ENCODE results near the gene RERG. TPM values are rescaled to one million over a fixed set of nuclear protein-coding genes. Genes with fewer than 3 reads are reported as not detected.

The RERG gene
- total and polyA plus RNA-seq, 7 donors = 1.6 to 3.1 (median 2.3) TPM

GRCh38 chr12:15181017-15181683 is 40.1 kb downstream of the RERG start:
- no peak for DNase-seq

GRCh38 chr12:15180325-15180724 is 40.9 kb downstream of the RERG start:
- intact Hi-C loops (cut with DNase I) = no loop called here
- Histone ChIP-seq H3K27ac (no peak overlapping the region), H3K27me3 (ENCODE audit: insufficient read depth in 3 of 3, low read length in 2 of 3) (no peaks in the 10 kb centered on the region), H3K4me3 (no peak overlapping the region), H3K9me3 (no peaks in the 10 kb centered on the region), H3K4me1 (no peaks in the 10 kb centered on the region), H3K36me3 (ENCODE audit: insufficient read depth in 1 of 2, low read depth in 1 of 2) (no peaks in the 10 kb centered on the region)
- DNase-seq (no peak), ATAC-seq (no peak)
- WGBS, 3 donors = 72 to 92% (median 79%) methylated on average over 2 of the region's 2 CpGs
- TF ChIP-seq CTCF (IDR thresholded peaks at IDR 0.05) = no peak

More at GRCh38 chr12:15181017-15181683, 40.1 kb downstream of the RERG start:
- H3K36me3 ChIP-seq (ENCODE audit: insufficient read depth in 1 of 2, low read depth in 1 of 2) = no peaks in the 10 kb centered on the region
- TF ChIP-seq CTCF (IDR thresholded peaks at IDR 0.05) = no peak
- no peak overlapping the region for H3K4me3 ChIP-seq
- no peaks in the 10 kb centered on the region for H3K4me1 ChIP-seq
- H3K9me3 ChIP-seq = no peaks in the 10 kb centered on the region
- H3K27ac ChIP-seq = no peak overlapping the region
- WGBS, 3 donors = 70 to 79% (median 75%) methylated on average over 3 of the region's 3 CpGs
- intact Hi-C loops (cut with DNase I) = no loop called here
- no peak for ATAC-seq
- no peaks in the 10 kb centered on the region for H3K27me3 ChIP-seq (ENCODE audit: insufficient read depth in 3 of 3, low read length in 2 of 3)

GRCh38 chr12:15179672-15180071 is 41.5 kb downstream of the RERG start:
- TF ChIP-seq CTCF (IDR thresholded peaks at IDR 0.05) = no peak
- 78% methylated on average over 2 of the region's 2 CpGs for WGBS, 3 donors
- Histone ChIP-seq H3K27ac (no peak overlapping the region), H3K4me1 (no peaks in the 10 kb centered on the region), H3K4me3 (no peak overlapping the region), H3K36me3 (ENCODE audit: insufficient read depth in 1 of 2, low read depth in 1 of 2) (no peaks in the 10 kb centered on the region), H3K27me3 (ENCODE audit: insufficient read depth in 3 of 3, low read length in 2 of 3) (no peaks in the 10 kb centered on the region), H3K9me3 (no peaks in the 10 kb centered on the region)
- intact Hi-C loops (cut with DNase I) = no loop called here
- no peak for DNase-seq
- no peak for ATAC-seq

DNA sequence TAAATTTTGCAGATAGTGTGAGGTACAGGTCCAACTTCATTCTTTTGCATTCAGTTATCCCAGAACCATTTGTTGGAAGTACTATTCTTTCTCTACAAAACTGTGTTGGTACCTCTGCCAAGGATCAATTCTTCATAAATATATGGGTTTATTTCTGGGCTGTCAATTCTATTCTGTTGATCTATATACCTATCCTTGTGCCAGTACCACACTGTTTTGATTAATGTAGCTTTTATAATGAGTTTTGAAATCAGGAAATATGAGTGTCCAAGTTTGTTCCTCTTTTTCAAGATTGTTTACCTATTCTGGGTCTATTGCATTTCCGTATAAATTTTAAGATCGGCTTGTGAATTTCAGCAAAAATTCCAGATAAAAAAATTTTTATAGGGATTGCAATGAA is 48.1 kb downstream of the RERG start:
- ATAC-seq = no peak
- TF ChIP-seq CTCF (IDR thresholded peaks at IDR 0.05) = no peak

More for the DNA sequence above, 48.1 kb downstream of the RERG start:
- WGBS, 3 donors = 94 to 100% (median 97%) methylated on average over 2 of the region's 2 CpGs
- H3K4me1 ChIP-seq = no peaks in the 10 kb centered on the region
- H3K4me3 ChIP-seq = no peak overlapping the region
- peaks cover 4% of the 10 kb centered on the region for H3K9me3 ChIP-seq
- no peaks in the 10 kb centered on the region for H3K36me3 ChIP-seq (ENCODE audit: insufficient read depth in 1 of 2, low read depth in 1 of 2)
- no peak for DNase-seq
- H3K27me3 ChIP-seq (ENCODE audit: insufficient read depth in 3 of 3, low read length in 2 of 3) = no peaks in the 10 kb centered on the region
- intact Hi-C loops (cut with DNase I) = no loop called here
- H3K27ac ChIP-seq = no peak overlapping the region

All from psoas muscle (tissue), 8 donors.